KMS-11 (cell line): Measurements from ENCODE around the gene SLX9.
A peak's percentile ranks its signal among the peaks of the same experiment; 100 is the strongest.

ENCODE experiments used
- H2AFZ ChIP-seq: fragments of 200-600 bp; sonication (generic); 2 replicates; pipeline ENCODE4 v1.6.1; 2016; ENCODE audit warnings: antibody characterized with exemption, mixed run types, low read depth
- H3K27ac ChIP-seq: fragments of 200-600 bp; sonication (generic); 2 replicates; pipeline ENCODE4 v1.6.1; 2016; ENCODE audit warnings: mild to moderate bottlenecking, mixed run types
- H3K27me3 ChIP-seq: fragments of 200-600 bp; sonication (generic); 2 replicates; pipeline ENCODE4 v1.6.1; 2017; ENCODE audit warnings: mild to moderate bottlenecking, low read depth, mixed run types, moderate library complexity; ENCODE audit not compliant: insufficient read depth
- H3K36me3 ChIP-seq: fragments of 200-600 bp; sonication (generic); 2 replicates; pipeline ENCODE4 v1.6.1; 2017; ENCODE audit warnings: mild to moderate bottlenecking, mixed run types; ENCODE audit not compliant: insufficient read depth
- H3K4me1 ChIP-seq: fragments of 200-600 bp; sonication (generic); 2 replicates; pipeline ENCODE4 v1.6.1; 2016; ENCODE audit warnings: mild to moderate bottlenecking, low read depth, mixed run types; ENCODE audit not compliant: poor library complexity, severe bottlenecking
- H3K4me2 ChIP-seq: fragments of 200-600 bp; sonication (generic); 2 replicates; pipeline ENCODE4 v1.7.0; 2016; ENCODE audit warnings: mild to moderate bottlenecking, mixed run types
- H3K4me3 ChIP-seq: fragments of 200-600 bp; sonication (generic); IDR thresholded peaks from 2 replicates; pipeline ENCODE4 v1.6.1; 2017; ENCODE audit warnings: low read depth, low read length, mixed read lengths; ENCODE audit not compliant: insufficient read depth
- H3K79me2 ChIP-seq: fragments of 200-600 bp; sonication (generic); 2 replicates; pipeline ENCODE4 v1.6.1; 2016; ENCODE audit warnings: low read depth, mixed run types; ENCODE audit not compliant: insufficient read depth
- H3K9ac ChIP-seq: fragments of 200-600 bp; sonication (generic); 2 replicates; pipeline ENCODE4 v1.6.1; 2016; ENCODE audit warnings: mild to moderate bottlenecking, mixed run types
- H4K20me1 ChIP-seq: fragments of 200-600 bp; sonication (generic); 2 replicates; pipeline ENCODE4 v1.6.1; 2016; ENCODE audit warnings: mild to moderate bottlenecking, mixed run types; ENCODE audit not compliant: insufficient read depth
- TF ChIP-seq, protein P1 (sequence below): fragments of 200-600 bp; sonication (generic); conservative IDR thresholded peaks from 2 replicates; pipeline ENCODE4 v1.6.1; 2017; ENCODE audit warnings: low read depth, mild to moderate bottlenecking, antibody characterized with exemption, low read length, moderate library complexity, mixed read lengths

Gene SLX9

GRCh38 chr21:44892095-44892494, 47.7 kb upstream of the SLX9 start:
- TF ChIP-seq, protein P1, sequence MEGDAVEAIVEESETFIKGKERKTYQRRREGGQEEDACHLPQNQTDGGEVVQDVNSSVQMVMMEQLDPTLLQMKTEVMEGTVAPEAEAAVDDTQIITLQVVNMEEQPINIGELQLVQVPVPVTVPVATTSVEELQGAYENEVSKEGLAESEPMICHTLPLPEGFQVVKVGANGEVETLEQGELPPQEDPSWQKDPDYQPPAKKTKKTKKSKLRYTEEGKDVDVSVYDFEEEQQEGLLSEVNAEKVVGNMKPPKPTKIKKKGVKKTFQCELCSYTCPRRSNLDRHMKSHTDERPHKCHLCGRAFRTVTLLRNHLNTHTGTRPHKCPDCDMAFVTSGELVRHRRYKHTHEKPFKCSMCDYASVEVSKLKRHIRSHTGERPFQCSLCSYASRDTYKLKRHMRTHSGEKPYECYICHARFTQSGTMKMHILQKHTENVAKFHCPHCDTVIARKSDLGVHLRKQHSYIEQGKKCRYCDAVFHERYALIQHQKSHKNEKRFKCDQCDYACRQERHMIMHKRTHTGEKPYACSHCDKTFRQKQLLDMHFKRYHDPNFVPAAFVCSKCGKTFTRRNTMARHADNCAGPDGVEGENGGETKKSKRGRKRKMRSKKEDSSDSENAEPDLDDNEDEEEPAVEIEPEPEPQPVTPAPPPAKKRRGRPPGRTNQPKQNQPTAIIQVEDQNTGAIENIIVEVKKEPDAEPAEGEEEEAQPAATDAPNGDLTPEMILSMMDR, result no peak
- no peaks in the 10 kb centered on the region for H3K4me1 ChIP-seq
- H3K79me2 ChIP-seq, result no peaks in the 10 kb centered on the region
- H3K27me3 ChIP-seq, result peaks cover 87% of the 10 kb centered on the region
- no peak overlapping the region for H3K4me2 ChIP-seq
- H4K20me1 ChIP-seq, result no peaks in the 10 kb centered on the region
- H2AFZ ChIP-seq, result no peak overlapping the region
- H3K4me3 ChIP-seq, result no peak overlapping the region
- H3K9ac ChIP-seq, result no peak overlapping the region
- H3K36me3 ChIP-seq, result no peaks in the 10 kb centered on the region
- no peak overlapping the region for H3K27ac ChIP-seq

DNA sequence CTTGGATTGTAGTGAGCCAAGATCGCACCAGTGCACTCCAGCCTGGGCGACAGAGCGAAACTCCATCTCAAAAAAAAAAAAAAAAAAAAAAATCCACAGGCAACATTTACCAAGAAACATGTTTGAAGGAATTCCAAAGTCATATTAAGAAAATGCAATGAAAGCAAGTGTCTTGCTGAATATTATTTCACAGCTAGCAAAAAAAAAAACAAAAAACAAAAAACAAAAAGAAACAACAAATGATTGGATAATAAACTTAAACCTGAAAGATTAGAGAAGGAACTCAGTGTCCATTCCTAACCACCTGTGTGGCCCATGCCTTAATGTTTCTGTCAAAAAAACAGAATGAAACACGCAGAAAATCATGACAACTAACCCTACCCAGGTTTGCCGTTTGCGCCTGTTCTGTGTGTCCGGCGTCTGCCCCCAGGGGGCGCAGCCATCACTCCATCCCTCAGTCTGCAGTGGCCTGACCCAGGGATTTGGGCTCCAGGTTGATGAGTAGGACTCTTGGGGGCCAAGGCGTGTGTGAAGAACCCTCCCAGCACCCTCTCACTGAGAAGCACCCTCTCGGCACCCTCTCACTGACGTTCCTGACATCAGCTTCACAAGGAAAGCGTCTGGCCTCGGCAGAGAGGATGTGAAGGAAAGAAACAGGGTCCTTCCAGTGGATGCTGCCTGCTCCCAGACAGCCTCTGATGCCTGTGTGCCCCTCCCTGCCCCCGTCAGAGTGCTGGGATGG, 47.1 kb upstream of the SLX9 start:
- no peak overlapping the region for H3K4me2 ChIP-seq
- TF ChIP-seq, protein P1, result peak; percentile 85
- H3K4me1 ChIP-seq, result no peaks in the 10 kb centered on the region
- no peak overlapping the region for H3K4me3 ChIP-seq
- H4K20me1 ChIP-seq, result no peaks in the 10 kb centered on the region
- no peak overlapping the region for H2AFZ ChIP-seq
- H3K79me2 ChIP-seq, result no peaks in the 10 kb centered on the region
- H3K9ac ChIP-seq, result no peak overlapping the region
- no peaks in the 10 kb centered on the region for H3K36me3 ChIP-seq
- H3K27me3 ChIP-seq, result peaks cover 87% of the 10 kb centered on the region
- H3K27ac ChIP-seq, result no peak overlapping the region

GRCh38 chr21:44893278-44893556, 46.6 kb upstream of the SLX9 start:
- H3K9ac ChIP-seq, result no peak overlapping the region
- no peak overlapping the region for H3K4me3 ChIP-seq
- H3K4me2 ChIP-seq, result no peak overlapping the region
- H3K79me2 ChIP-seq, result no peaks in the 10 kb centered on the region
- H3K36me3 ChIP-seq, result no peaks in the 10 kb centered on the region
- no peaks in the 10 kb centered on the region for H4K20me1 ChIP-seq
- no peak overlapping the region for H2AFZ ChIP-seq
- H3K27me3 ChIP-seq, result peaks cover 90% of the 10 kb centered on the region
- H3K27ac ChIP-seq, result no peak overlapping the region
- TF ChIP-seq, protein P1, result no peak
- H3K4me1 ChIP-seq, result no peaks in the 10 kb centered on the region

- no peak overlapping the region for H3K27ac ChIP-seq
- no peak overlapping the region for H3K4me2 ChIP-seq
- no peaks in the 10 kb centered on the region for H3K79me2 ChIP-seq
- no peaks in the 10 kb centered on the region for H4K20me1 ChIP-seq
- H3K27me3 ChIP-seq, result peaks cover 92% of the 10 kb centered on the region
- no peak overlapping the region for H2AFZ ChIP-seq
- H3K4me3 ChIP-seq, result no peak overlapping the region
- H3K36me3 ChIP-seq, result no peaks in the 10 kb centered on the region
- no peaks in the 10 kb centered on the region for H3K4me1 ChIP-seq
- no peak overlapping the region for H3K9ac ChIP-seq
- TF ChIP-seq, protein P1, result no peak
These were observed 45.7 kb upstream of the SLX9 start for GRCh38 chr21:44893948-44894656.
